Activated naive CD4-positive, alpha-beta T cell treated with anti-CD3 and anti-CD28 coated beads, Interleukin-2, amount 50 U/mL, for 72 hours (primary cell): ENCODE results near the gene P2RY11. TPM values are rescaled to one million over a fixed set of nuclear protein-coding genes. Genes with fewer than 3 reads are reported as not detected.

Experiments
- ATAC-seq, 2 donors: fragments of 150-1000 bp; cut with Tn5 transposase; 2 replicates each; pipeline ENCODE4 v1.10.0; 2021; ENCODE audit warnings: mild to moderate bottlenecking in 2 of 2, moderate library complexity in 2 of 2
- DNase-seq, 2 donors: peaks; one replicate each; pipeline ENCODE4 v3.0.0; 2021 to 2022; ENCODE audit warnings: low spot score in 2 of 2
- H3K27ac Mint-ChIP-seq, 2 donors: one replicate each; pipeline ENCODE4 v1.8.0; 2022; ENCODE audit warnings: mild to moderate bottlenecking in 2 of 2, mixed read lengths in 2 of 2
- H3K36me3 Mint-ChIP-seq, 2 donors: one replicate each; pipeline ENCODE4 v1.8.0; 2022; ENCODE audit warnings: mixed read lengths in 2 of 2
- H3K9me3 Mint-ChIP-seq, 2 donors: one replicate each; pipeline ENCODE4 v1.8.0; 2022; ENCODE audit warnings: mixed read lengths in 2 of 2
- total RNA-seq, 2 donors: library from RNA; stranded (reverse); gene quantifications; one replicate each; pipeline ENCODE4 v1.2.3, GENCODE V29; 2022

Gene P2RY11
- 100 to 1,000 TPM in 1 of 2 donors, 10 to 100 TPM in 1; 18.1 to 101 TPM for total RNA-seq

- peak in 1 of 2 donors; percentile 70 for DNase-seq
- H3K27ac Mint-ChIP-seq: peak within 1 kb of the TSS; percentile 85 to 92
Observed at GRCh38 chr19:10111405-10111811, at the start of gene P2RY11. Gene P2RY11, plus strand, starts transcription at chr19:10111693. Its CDS starts 29 bp downstream, at chr19:10111722.

GRCh38 chr19:10061717-10062310 is 49.7 kb upstream of the P2RY11 start:
- DNase-seq (no peak), ATAC-seq (no peak)
- H3K9me3 Mint-ChIP-seq: no peaks in the 10 kb centered on the region
- H3K36me3 Mint-ChIP-seq: no peaks in the 10 kb centered on the region
- no peak overlapping the region for H3K27ac Mint-ChIP-seq

More at GRCh38 chr19:10111405-10111811, at the start of gene P2RY11:
- no peaks in the 10 kb centered on the region for H3K9me3 Mint-ChIP-seq
- peak; percentile 12 to 33 for ATAC-seq
- H3K36me3 Mint-ChIP-seq: peaks cover 33 to 56% of the 10 kb centered on the region in 2 donors

GRCh38 chr19:10068205-10068604 is 43.3 kb upstream of the P2RY11 start:
- Mint-ChIP-seq H3K36me3 (no peaks in the 10 kb centered on the region), H3K27ac (peak overlapping the region in 1 of 2 donors; percentile 27), H3K9me3 (peaks cover 0 to 3% of the 10 kb centered on the region in 2 donors)
- DNase-seq (no peak), ATAC-seq (peak in 1 of 2 donors; percentile 62)

- Mint-ChIP-seq H3K36me3 (no peaks in the 10 kb centered on the region), H3K9me3 (peaks cover 0 to 5% of the 10 kb centered on the region in 2 donors), H3K27ac (no peak overlapping the region)
- no peak for ATAC-seq
- DNase-seq: no peak
Observed at GRCh38 chr19:10069046-10069445, 42.4 kb upstream of the P2RY11 start.

- peaks cover 0 to 5% of the 10 kb centered on the region in 2 donors for H3K9me3 Mint-ChIP-seq
- ATAC-seq (no peak), DNase-seq (no peak)
- H3K36me3 Mint-ChIP-seq: no peaks in the 10 kb centered on the region
- H3K27ac Mint-ChIP-seq: no peak overlapping the region
Observed at GRCh38 chr19:10070730-10071446, 40.6 kb upstream of the P2RY11 start.

GRCh38 chr19:10074153-10074552 is 37.3 kb upstream of the P2RY11 start:
- Mint-ChIP-seq H3K9me3 (peaks cover 0 to 5% of the 10 kb centered on the region in 2 donors), H3K27ac (no peak overlapping the region), H3K36me3 (no peaks in the 10 kb centered on the region)
- DNase-seq (peak in 1 of 2 donors; percentile 47), ATAC-seq (peak; percentile 79 to 93)

- ATAC-seq (no peak), DNase-seq (no peak)
- H3K27ac Mint-ChIP-seq: no peak overlapping the region
- H3K36me3 Mint-ChIP-seq: no peaks in the 10 kb centered on the region
- peaks cover 0 to 5% of the 10 kb centered on the region in 2 donors for H3K9me3 Mint-ChIP-seq
Observed at GRCh38 chr19:10076535-10076934, 35.0 kb upstream of the P2RY11 start.

- Mint-ChIP-seq H3K27ac (no peak overlapping the region), H3K9me3 (peaks cover 0 to under 1% of the 10 kb centered on the region in 2 donors), H3K36me3 (no peaks in the 10 kb centered on the region)
- DNase-seq: no peak
- ATAC-seq: no peak
Observed at GRCh38 chr19:10078329-10078728, 33.2 kb upstream of the P2RY11 start.

- Mint-ChIP-seq H3K9me3 (no peaks in the 10 kb centered on the region), H3K27ac (peak overlapping the region in 1 of 2 donors; percentile 46)
- no peak for ATAC-seq
Observed at GRCh38 chr19:10079031-10079453, 32.5 kb upstream of the P2RY11 start.

GRCh38 chr19:10083911-10084310 is 27.6 kb upstream of the P2RY11 start:
- Mint-ChIP-seq H3K36me3 (peaks cover 0 to 8% of the 10 kb centered on the region in 2 donors), H3K9me3 (no peaks in the 10 kb centered on the region), H3K27ac (no peak overlapping the region)
- DNase-seq (no peak), ATAC-seq (no peak)

More at GRCh38 chr19:10079031-10079453, 32.5 kb upstream of the P2RY11 start:
- no peaks in the 10 kb centered on the region for H3K36me3 Mint-ChIP-seq
- no peak for DNase-seq

- no peak for ATAC-seq
- peaks cover 0 to 14% of the 10 kb centered on the region in 2 donors for H3K36me3 Mint-ChIP-seq
Observed at GRCh38 chr19:10084803-10085202, 26.7 kb upstream of the P2RY11 start.

GRCh38 chr19:10085641-10086590 is 25.6 kb upstream of the P2RY11 start, which contains the start of gene SHFL:
Gene SHFL, plus strand, starts transcription at chr19:10086317. Its CDS starts 111 bp downstream, at chr19:10086428.
- H3K36me3 Mint-ChIP-seq: peaks cover 0 to 19% of the 10 kb centered on the region in 2 donors
- H3K9me3 Mint-ChIP-seq: no peaks in the 10 kb centered on the region
- peak within 1 kb of the TSS; percentile 60 to 89 for H3K27ac Mint-ChIP-seq
- ATAC-seq: peak; percentile 99
- DNase-seq: peak; percentile 83 to 87

More at GRCh38 chr19:10084803-10085202, 26.7 kb upstream of the P2RY11 start:
- no peak for DNase-seq
- Mint-ChIP-seq H3K27ac (no peak overlapping the region), H3K9me3 (no peaks in the 10 kb centered on the region)

- H3K36me3 Mint-ChIP-seq: peaks cover 0 to 21% of the 10 kb centered on the region in 2 donors
- H3K9me3 Mint-ChIP-seq: no peaks in the 10 kb centered on the region
- ATAC-seq (peak; percentile 19 to 23), DNase-seq (no peak)
- H3K27ac Mint-ChIP-seq: peak overlapping the region; percentile 60 to 77
Observed at GRCh38 chr19:10086591-10087192, 24.8 kb upstream of the P2RY11 start.

GRCh38 chr19:10087296-10088061 is 24.0 kb upstream of the P2RY11 start:
- DNase-seq: no peak
- H3K36me3 Mint-ChIP-seq: peaks cover under 1 to 27% of the 10 kb centered on the region in 2 donors
- H3K9me3 Mint-ChIP-seq: no peaks in the 10 kb centered on the region
- ATAC-seq: no peak
- H3K27ac Mint-ChIP-seq: peak overlapping the region; percentile 60 to 67

GRCh38 chr19:10088949-10089554 is 22.4 kb upstream of the P2RY11 start:
- Mint-ChIP-seq H3K36me3 (peaks cover 15 to 42% of the 10 kb centered on the region in 2 donors), H3K27ac (peak overlapping the region in 1 of 2 donors; percentile 70), H3K9me3 (no peaks in the 10 kb centered on the region)
- DNase-seq (no peak), ATAC-seq (no peak)
